SK-N-SH treated with all-trans-retinoic acid at 6 μM for 48 hours (cell line): ENCODE results near the gene FASLG.
"Not testable (repeated sequence)": the region's sequence is repeated elsewhere in the genome, so short reads cannot be mapped to it uniquely, and the experiment has no call there.

ENCODE experiments used
- ATAC-seq: fragments of 200-7000 bp; cut with Tn5 transposase; 3 replicates; pipeline ENCODE4 v1.9.1; 2020; ENCODE audit warnings: mild to moderate bottlenecking, moderate library complexity
- BACH2 ChIP-seq: fragments of 250-450 bp; sonication (Bioruptor Pico); IDR thresholded peaks from 2 replicates; pipeline ENCODE4 v1.9.0; 2021; ENCODE audit warnings: mild to moderate bottlenecking, borderline replicate concordance
- CREB5 ChIP-seq: fragments of 250-450 bp; sonication (Bioruptor Pico); IDR thresholded peaks from 2 replicates; pipeline ENCODE4 v1.5.1; 2020; ENCODE audit warnings: low read depth, mild to moderate bottlenecking, moderate library complexity
- CSRNP3 ChIP-seq: fragments of 250-450 bp; sonication (Bioruptor Pico); IDR thresholded peaks from 2 replicates; pipeline ENCODE4 v1.5.1; 2021; ENCODE audit warnings: mild to moderate bottlenecking, moderate library complexity
- ESRRG ChIP-seq: fragments of 250-450 bp; sonication (Bioruptor Pico); IDR thresholded peaks from 2 replicates; pipeline ENCODE4 v1.6.1; 2021; ENCODE audit warnings: mild to moderate bottlenecking
- ISL1 ChIP-seq: fragments of 250-450 bp; sonication (Bioruptor Pico); IDR thresholded peaks from 2 replicates; pipeline ENCODE4 v2.1.2; 2022; ENCODE audit warnings: mild to moderate bottlenecking, moderate library complexity
- OSR1 ChIP-seq: fragments of 250-450 bp; sonication (Bioruptor Pico); IDR thresholded peaks from 2 replicates; pipeline ENCODE4 v1.8.0; 2022; ENCODE audit warnings: moderate library complexity, mild to moderate bottlenecking, inconsistent platforms
- PATZ1 ChIP-seq: fragments of 250-450 bp; sonication (Bioruptor Pico); IDR thresholded peaks from 2 replicates; pipeline ENCODE4 v1.8.0; 2020; ENCODE audit warnings: mild to moderate bottlenecking, moderate library complexity, borderline replicate concordance
- POU6F1 ChIP-seq: fragments of 250-450 bp; sonication (Bioruptor Pico); IDR thresholded peaks from 2 replicates; pipeline ENCODE4 v1.8.0; 2021; ENCODE audit warnings: low read depth, mild to moderate bottlenecking, moderate library complexity, borderline replicate concordance
- SNAI2 ChIP-seq: fragments of 250-450 bp; sonication (Bioruptor Pico); IDR thresholded peaks from 2 replicates; pipeline ENCODE4 v1.5.0; 2020; ENCODE audit warnings: mild to moderate bottlenecking, moderate library complexity
- TCF4 ChIP-seq: fragments of 250-450 bp; sonication (Bioruptor Pico); IDR thresholded peaks from 2 replicates; pipeline ENCODE4 v1.8.0; 2021; ENCODE audit warnings: mild to moderate bottlenecking, moderate library complexity, borderline replicate concordance
- TOX ChIP-seq: fragments of 250-450 bp; sonication (Bioruptor Pico); IDR thresholded peaks from 2 replicates; pipeline ENCODE4 v1.8.0; 2021; ENCODE audit warnings: mild to moderate bottlenecking, moderate library complexity, borderline replicate concordance
- TSHZ2 ChIP-seq: fragments of 250-450 bp; sonication (Bioruptor Pico); IDR thresholded peaks from 2 replicates; pipeline ENCODE4 v1.5.0; 2020; ENCODE audit warnings: mild to moderate bottlenecking, moderate library complexity
- ZC3H10 ChIP-seq: fragments of 250-450 bp; sonication (Bioruptor Pico); IDR thresholded peaks from 2 replicates; pipeline ENCODE4 v1.5.1; 2021; ENCODE audit warnings: mild to moderate bottlenecking, moderate library complexity
- ZFP3 ChIP-seq: fragments of 250-450 bp; sonication (Bioruptor Pico); IDR thresholded peaks from 2 replicates; pipeline ENCODE4 v1.5.0; 2020; ENCODE audit warnings: mild to moderate bottlenecking, moderate library complexity
- ZNF565 ChIP-seq: fragments of 450-650 bp; formaldehyde crosslinking; conservative IDR thresholded peaks from 2 replicates; pipeline ENCODE4 v1.5.0; 2020; ENCODE audit warnings: low read depth, mild to moderate bottlenecking, moderate library complexity
- ZNF70 ChIP-seq: fragments of 450-650 bp; formaldehyde crosslinking; IDR thresholded peaks from 2 replicates; pipeline ENCODE4 v1.5.0; 2020; ENCODE audit warnings: mild to moderate bottlenecking, moderate library complexity
- ZNF8 ChIP-seq: fragments of 450-650 bp; formaldehyde crosslinking; IDR thresholded peaks from 2 replicates; pipeline ENCODE4 v1.5.0; 2020; ENCODE audit warnings: mild to moderate bottlenecking, moderate library complexity

The FASLG gene

GRCh38 chr1:172616195-172616594 lies 42.7 kb upstream of the FASLG start:
- ATAC-seq = no peak
- TF ChIP-seq POU6F1 (no peak), ZFP3 (CRISPR knock-in tag) (no peak), SNAI2 (CRISPR knock-in tag) (no peak), TSHZ2 (CRISPR knock-in tag) (no peak), ZNF70 (CRISPR knock-in tag) (no peak), ZC3H10 (CRISPR knock-in tag) (no peak), TCF4 (CRISPR knock-in tag) (no peak), ZNF8 (no peak), BACH2 (CRISPR knock-in tag) (no peak), TOX (CRISPR knock-in tag) (no peak), ESRRG (CRISPR knock-in tag) (no peak), ISL1 (CRISPR knock-in tag) (no peak), OSR1 (CRISPR knock-in tag) (no peak), PATZ1 (CRISPR knock-in tag) (no peak), ZNF565 (CRISPR knock-in tag) (no peak)

- TF ChIP-seq CREB5 (no peak), POU6F1 (no peak), ZC3H10 (CRISPR knock-in tag) (no peak), ISL1 (CRISPR knock-in tag) (no peak), CSRNP3 (CRISPR knock-in tag) (no peak), ZFP3 (CRISPR knock-in tag) (no peak), TSHZ2 (CRISPR knock-in tag) (no peak), TCF4 (CRISPR knock-in tag) (no peak)
- no peak for ATAC-seq
These were observed 42.3 kb upstream of the FASLG start for GRCh38 chr1:172616636-172617035.

GRCh38 chr1:172620603-172621002 lies 38.3 kb upstream of the FASLG start:
- not testable (repeated sequence) for ATAC-seq
